ENCODE data around the gene C10orf62.

DNA sequence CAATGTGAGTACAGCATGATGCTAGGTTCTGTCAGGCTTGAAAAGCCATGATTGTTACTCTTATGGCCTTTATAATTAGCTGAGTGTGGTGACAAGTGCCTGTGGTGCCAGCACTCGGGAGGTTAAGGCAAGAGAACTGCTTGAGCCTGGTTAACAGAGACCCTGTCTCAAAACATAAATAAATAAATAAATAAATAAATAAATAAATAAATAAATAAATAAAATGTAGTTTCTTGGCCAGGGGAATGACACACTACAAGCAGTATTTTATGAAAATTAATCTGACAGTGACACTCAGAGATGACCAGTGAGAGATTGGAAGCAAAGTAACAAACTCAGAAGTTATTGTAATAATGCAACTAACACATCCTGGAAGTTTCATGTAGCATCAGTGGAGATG, 46.1 kb downstream of the C10orf62 start:
- TF ChIP-seq, protein P1, sequence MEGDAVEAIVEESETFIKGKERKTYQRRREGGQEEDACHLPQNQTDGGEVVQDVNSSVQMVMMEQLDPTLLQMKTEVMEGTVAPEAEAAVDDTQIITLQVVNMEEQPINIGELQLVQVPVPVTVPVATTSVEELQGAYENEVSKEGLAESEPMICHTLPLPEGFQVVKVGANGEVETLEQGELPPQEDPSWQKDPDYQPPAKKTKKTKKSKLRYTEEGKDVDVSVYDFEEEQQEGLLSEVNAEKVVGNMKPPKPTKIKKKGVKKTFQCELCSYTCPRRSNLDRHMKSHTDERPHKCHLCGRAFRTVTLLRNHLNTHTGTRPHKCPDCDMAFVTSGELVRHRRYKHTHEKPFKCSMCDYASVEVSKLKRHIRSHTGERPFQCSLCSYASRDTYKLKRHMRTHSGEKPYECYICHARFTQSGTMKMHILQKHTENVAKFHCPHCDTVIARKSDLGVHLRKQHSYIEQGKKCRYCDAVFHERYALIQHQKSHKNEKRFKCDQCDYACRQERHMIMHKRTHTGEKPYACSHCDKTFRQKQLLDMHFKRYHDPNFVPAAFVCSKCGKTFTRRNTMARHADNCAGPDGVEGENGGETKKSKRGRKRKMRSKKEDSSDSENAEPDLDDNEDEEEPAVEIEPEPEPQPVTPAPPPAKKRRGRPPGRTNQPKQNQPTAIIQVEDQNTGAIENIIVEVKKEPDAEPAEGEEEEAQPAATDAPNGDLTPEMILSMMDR (IDR thresholded peaks at IDR 0.05): no peak
- no peak for TF ChIP-seq POLR2A (IDR thresholded peaks at IDR 0.05)

Data from body of pancreas (tissue), 4 donors.